DMS114 treated with DMSO at 0.1 percent for 48 hours (cell line): ENCODE data around the gene CACNA1G.
A peak's percentile ranks its signal among the peaks of the same experiment; 100 is the strongest.

Experiments used
- DNase-seq: peaks from one replicate; lab custom pipeline; 2025; ENCODE audit not compliant: unreplicated experiment; lab: John Stamatoyannopoulos, UW

CACNA1G gene

DNA sequence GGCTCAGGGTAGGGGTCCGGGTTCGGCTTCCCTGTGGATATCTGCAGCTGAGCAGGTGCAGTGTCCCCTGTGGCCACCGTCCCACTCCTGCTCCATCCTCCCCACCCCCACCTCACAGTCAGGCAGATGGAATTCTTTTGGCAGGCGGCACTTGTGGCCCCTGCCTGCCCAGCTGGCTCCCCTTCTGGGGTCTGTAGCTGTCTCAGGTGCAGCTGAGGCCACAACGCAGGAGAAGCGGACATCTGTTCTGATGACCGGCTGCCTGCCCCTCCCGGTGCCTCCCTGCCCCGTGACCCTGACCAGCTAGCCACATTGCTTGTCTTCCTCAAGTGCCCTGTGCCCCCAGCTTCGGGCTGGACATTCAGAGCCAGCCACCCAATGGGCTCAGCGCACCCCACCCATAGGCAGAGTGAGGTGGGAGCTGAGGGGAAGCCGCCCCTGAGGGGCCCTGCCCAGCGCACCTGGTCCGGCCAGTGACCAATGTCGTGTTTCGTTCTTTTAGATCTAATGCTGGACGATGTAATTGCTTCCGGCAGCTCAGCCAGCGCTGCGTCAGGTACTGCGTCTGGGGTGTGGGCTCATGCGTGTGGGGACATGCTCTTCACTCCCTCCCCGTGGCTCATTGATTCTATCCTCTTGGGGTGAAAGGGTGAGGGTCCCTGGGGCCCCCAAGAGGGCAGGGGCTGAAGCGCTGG is 49.0 kb downstream of the CACNA1G start:
- no peak for DNase-seq

DNA sequence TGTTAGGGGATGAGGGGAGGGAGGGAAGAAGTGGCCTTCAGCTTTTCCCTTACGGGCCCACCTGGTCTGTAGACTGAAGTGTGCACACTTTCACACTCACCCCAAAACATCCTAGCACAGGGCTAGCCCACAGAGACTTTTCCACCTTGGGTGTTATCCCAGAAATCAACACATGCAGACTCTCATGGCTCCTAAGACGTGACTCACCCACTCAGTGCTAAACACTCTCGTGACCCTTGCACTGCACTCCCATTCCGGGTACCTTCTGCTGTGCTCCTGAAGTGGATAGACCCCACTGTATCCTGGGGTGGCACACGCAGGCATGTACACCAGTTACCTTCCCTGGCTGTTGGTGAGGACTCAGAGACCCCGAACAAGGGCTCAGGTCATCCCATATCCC is 51.1 kb downstream of the CACNA1G start:
- no peak for DNase-seq

DNA sequence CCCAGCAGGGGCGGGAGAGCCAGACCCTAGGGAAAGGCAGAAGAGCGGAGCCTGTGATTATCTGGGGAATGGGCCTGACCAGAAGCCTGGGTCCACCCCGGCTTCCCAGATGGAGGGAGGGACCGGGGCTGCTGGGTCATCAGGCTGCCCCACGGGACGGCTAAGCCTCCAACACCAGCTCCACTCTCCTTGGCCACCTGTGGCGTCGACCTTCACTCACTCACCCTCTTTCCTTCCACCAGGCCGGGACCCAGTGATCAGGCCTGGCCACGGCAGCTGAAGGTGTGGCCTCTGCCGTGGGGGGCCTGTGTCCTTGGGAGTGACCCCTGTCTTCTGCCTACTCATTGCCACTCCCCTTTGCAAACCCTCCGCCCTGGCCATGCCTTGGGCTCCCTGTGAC is 51.8 kb downstream of the CACNA1G start:
- no peak for DNase-seq

DNA sequence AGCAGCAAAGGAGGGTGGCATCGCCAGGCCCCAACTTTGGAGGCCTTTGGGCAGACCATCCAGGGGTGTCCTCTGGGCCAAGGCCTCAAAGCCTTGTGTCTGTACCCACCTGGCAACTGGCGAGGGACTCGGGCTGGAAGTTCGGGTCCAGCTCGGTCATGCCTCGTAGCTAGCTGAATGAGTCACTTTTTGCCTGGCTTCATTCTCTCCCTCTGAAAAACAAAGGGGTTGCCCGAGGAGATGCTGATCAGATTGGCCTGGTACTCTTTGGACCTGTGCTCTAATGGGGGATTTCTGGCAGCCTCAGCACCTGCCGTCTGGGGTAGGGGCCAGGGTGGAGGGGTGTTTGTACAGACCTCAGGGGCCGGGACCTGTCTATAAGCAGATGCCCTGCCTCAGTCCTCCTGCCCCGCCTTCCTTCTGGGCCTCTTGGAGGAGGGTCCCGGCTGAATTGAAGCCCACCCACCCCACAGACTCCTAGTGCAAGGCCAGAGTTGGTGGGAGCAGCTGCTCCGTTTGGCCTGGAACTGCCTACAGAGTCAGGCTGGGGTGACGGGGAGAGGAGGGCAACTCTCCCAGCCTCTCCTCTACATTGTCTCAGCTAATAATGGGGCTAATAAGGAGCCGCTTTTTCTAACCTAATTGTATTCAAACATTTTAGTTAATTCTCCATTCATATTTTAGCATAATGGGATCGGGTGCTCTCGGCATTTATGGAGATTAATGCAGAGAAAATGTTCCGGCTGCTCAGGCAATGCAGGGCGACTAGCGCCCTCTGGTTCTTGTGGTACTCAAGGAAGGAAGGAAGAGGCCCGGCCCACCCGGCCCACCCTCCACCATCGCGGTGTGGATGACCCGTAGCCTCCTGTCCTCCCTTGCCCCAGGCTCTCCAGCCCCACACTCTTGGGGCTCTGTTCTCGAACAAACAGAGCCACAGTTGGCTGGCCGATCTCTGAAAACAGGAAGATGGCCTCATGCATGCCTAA is 52.8 kb downstream of the CACNA1G start:
- DNase-seq = no peak

DNA sequence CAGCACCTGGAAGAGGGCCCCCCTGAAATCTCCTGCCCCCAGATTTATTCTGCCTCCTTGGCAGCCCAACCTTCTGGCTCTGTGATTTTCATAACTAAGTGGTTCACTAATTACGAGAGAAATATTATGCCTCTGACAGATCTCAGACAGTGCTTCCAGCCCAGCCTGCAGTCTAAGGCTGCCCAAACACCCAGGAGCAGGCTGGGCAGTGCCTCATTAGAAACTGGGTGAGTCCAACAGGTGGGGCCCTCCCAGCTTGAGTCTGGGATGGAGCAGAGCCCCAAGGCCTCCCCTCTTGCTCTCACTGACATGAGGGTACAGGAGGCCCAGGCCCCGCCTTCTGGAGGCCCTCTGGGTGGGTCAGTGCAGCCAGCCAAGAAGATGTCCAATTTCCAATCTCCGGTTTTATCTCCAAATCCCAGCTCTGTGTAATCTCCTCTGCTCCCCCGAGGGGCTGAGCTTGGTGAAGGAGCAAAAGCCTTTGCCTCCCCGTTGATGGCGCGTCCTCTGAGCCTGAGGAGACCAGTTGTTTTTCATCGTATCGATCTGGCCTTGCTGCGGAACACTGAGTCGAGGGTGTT is 54.0 kb downstream of the CACNA1G start:
- no peak for DNase-seq

DNA sequence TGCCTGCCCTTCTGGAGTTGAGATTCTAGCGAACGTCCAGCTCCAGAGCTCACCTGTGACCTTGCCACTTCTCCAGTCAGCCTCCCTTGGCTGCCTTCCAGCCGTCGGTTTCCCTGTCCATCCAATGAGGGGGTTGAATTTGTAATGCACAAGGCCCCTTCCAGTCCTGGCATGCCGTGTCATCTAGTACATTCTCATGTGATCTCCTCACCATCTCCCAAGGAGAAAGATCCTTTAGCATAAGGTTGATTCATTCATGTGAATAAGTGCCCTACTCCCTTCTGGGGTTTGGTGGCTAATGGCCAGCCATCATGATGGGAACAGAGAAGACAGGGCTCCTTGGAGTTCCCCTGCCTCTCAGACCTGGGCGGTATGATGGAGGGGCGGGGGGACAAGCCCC is 55.3 kb downstream of the CACNA1G start:
- no peak for DNase-seq

DNA sequence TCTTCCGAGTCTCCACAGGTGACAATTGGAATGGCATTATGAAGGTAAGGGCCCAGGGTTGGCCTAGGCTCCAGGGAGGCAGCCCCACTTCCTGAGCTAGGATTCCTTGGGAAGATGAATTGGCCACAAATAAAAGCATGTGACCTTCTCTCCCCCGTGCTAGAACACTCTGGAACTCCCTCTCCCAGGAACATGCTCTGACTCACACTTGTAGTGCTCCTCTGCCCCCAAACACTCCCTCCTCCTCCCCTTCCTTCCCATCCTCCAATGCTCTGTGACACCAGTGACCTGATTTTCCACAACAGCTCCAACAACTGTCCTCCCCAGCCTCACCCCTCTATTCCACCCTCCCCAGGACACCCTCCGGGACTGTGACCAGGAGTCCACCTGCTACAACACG is 57.8 kb downstream of the CACNA1G start:
- DNase-seq = no peak

DNA sequence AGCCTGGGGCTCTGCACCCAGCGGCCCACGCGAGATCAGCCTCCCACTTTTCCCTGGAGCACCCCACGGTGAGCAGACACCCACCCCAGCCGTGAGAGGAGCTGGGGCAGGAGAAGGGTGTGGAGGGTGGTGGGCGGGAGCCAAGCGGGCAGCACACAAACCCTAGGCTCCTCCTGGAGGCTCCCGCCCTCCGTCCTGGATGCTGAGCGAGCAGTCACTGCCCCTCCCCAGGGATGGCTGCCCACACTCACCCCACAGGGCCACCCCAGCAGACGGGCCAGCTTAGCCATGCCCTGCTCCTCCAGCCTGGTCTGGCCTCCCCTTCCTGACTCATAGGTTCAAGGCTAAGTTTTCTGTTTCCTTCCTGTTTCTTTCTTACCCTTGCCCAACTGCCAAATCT is 58.4 kb downstream of the CACNA1G start:
- no peak for DNase-seq

DNA sequence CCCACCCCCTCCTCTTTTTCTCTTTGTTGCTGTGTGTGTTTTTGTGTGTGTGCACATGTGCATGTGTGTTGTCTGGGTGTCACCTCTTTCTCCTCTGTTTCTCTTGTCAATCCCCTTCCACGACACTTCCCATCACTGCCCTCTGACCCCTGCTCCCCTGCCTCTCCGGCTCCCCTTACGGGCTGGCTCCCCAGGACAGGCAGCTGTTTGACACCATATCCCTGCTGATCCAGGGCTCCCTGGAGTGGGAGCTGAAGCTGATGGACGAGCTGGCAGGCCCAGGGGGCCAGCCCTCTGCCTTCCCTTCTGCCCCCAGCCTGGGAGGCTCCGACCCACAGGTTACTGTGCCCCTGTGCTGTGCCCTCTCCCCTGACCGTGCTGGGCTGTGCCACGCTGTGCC is 59.0 kb downstream of the CACNA1G start:
- DNase-seq = no peak

DNA sequence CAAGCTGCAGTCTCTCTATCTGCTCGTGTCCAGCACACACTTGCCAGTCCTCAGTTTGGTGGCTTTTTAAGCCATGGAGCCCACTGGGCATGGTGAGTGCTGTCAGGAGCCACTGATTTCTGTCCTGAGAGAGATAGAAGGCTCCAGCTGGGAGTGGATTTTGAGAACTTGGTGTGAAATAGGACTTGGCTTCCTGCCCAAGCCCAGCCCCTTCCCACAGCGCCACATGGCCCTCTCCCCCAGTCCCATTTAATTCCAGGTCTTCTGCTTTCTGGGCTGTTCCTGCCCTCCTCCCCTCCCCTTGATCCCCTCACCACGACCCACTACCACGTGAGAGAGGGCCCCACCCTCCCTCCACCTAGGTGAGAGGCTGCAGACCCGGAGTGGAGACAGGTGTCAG is 59.7 kb downstream of the CACNA1G start:
- DNase-seq = no peak

DNA sequence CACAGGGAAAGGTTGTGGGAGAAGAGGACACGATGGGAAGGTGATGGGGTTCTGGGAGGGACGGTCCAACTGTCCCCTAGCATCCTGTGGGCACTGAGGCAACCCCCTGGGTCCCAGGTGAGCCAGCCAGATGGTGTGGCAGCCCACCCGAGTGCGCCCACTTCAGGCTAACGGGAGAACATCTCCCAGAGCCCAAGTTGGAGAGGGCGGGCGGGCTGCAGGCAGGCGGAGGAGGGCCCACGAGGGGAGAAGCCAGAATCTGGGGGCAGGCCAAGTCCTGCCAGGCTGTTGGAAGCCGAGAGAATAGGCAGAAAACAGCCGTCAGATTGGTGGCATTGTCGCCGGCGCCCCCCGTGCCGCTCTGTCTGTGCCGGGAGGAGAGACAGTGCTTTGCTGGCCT is 60.3 kb downstream of the CACNA1G start:
- DNase-seq = no peak

DNA sequence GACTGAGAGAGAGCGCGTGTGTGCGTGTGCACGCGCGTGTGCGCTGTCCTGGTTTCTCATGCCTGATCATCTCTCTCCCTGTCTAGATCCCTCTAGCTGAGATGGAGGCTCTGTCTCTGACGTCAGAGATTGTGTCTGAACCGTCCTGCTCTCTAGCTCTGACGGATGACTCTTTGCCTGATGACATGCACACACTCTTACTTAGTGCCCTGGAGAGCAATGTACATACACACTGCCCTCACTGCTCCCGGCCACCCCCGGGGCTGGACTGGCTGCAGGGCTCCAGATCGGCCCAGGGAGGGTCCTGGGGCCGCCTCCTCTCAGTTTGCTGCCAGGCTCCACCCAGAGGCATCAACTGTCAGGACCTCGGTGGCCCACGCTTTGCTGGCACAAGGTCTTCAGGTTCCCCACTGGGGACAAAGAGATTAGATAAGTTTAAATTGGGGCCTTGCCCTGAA is 61.1 kb downstream of the CACNA1G start:
- no peak for DNase-seq

DNA sequence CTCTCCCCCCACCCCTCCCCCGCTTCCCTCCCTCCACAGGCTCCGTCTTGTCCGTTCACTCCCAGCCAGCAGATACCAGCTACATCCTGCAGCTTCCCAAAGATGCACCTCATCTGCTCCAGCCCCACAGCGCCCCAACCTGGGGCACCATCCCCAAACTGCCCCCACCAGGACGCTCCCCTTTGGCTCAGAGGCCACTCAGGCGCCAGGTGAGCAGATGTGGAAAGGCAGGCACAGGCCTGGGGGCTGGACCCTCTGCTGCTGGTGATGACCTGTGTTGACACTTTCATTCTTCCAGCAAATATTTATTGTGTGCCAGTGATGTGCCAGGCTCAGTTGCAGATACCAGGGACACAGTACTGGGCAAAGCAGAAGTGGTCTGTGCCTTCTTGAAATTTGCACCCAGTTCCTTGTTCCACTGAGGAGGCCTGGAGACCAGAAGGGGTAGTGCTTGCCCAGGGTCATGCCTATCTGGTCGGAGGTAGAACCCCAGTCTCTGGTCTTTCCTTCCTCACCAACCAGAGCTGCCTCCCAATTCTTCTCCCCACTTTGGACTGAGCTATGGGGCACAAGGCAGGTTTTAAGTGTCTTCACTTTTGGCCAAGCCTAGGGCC is 63.9 kb downstream of the CACNA1G start:
- DNase-seq = no peak

DNA sequence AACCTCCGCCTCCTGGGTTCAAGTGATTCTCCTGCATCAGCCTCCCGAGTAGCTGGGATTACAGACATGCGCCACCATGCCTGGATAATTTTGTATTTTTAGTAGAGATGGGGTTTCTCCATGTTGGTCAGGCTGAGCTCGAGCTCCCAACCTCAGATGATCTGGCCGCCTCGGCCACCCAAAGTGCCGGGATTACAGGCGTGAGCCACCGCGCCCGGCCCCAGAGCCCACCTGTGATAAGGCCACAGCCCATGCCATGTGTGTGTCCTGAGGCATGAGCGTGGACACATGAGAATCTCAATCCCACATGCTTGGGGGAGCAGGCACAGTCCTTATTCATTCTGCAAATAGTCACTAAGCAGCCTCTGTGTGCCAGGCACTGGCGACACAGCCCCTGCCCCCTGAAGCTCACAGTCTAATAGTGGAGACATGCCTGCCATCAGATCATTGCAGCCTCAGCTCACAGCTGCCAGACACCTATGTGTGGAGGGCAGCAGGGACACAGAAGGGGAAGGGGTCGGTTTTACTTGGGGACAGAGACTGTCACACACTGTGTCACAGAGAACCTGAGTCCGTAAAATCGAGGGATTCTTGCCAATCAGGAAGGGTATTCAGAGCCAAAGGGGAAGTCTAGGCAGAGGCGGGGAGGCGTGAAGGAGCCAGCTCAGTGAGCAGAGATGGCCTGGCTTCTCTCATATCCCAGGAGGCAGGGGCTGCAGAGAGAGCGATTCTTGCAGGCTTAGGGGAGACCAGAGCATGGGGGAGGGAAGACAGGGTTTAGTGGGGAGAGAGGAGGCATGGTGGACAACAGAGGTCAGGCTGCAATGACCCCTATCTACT is 64.7 kb downstream of the CACNA1G start:
- no peak for DNase-seq

DNA sequence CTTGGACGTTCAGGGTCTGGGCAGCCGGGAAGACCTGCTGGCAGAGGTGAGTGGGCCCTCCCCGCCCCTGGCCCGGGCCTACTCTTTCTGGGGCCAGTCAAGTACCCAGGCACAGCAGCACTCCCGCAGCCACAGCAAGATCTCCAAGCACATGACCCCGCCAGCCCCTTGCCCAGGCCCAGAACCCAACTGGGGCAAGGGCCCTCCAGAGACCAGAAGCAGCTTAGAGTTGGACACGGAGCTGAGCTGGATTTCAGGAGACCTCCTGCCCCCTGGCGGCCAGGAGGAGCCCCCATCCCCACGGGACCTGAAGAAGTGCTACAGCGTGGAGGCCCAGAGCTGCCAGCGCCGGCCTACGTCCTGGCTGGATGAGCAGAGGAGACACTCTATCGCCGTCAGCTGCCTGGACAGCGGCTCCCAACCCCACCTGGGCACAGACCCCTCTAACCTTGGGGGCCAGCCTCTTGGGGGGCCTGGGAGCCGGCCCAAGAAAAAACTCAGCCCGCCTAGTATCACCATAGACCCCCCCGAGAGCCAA is 65.6 kb downstream of the CACNA1G start:
- peak; percentile 27 for DNase-seq

DNA sequence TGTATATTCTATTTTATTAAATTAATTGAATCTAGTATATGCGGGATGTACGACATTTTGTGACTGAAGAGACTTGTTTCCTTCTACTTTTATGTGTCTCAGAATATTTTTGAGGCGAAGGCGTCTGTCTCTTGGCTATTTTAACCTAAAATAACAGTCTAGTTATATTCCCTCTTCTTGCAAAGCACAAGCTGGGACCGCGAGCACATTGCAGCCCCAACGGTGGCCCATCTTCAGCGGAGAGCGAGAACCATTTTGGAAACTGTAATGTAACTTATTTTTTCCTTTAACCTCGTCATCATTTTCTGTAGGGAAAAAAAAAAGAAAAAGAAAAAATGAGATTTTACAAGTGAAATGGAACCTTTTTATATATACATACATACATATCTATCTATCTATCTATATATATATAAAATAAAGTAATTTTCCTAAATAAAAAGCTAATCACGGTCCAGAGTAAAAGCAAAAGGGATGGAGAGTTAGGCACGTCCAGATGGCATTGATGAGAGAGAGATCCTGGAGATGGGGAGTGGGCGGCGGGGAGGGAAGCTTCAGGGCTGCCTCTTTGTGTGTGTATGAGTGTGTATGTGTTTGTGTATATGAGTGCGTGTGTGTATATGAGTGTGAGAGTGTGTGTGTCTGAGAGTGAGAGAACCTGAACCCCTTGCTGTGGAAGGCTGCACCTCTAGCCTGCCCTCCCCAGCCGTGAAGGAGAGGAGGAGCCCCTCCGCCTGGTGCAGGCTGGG is 66.7 kb downstream of the CACNA1G start:
- DNase-seq = no peak

DNA sequence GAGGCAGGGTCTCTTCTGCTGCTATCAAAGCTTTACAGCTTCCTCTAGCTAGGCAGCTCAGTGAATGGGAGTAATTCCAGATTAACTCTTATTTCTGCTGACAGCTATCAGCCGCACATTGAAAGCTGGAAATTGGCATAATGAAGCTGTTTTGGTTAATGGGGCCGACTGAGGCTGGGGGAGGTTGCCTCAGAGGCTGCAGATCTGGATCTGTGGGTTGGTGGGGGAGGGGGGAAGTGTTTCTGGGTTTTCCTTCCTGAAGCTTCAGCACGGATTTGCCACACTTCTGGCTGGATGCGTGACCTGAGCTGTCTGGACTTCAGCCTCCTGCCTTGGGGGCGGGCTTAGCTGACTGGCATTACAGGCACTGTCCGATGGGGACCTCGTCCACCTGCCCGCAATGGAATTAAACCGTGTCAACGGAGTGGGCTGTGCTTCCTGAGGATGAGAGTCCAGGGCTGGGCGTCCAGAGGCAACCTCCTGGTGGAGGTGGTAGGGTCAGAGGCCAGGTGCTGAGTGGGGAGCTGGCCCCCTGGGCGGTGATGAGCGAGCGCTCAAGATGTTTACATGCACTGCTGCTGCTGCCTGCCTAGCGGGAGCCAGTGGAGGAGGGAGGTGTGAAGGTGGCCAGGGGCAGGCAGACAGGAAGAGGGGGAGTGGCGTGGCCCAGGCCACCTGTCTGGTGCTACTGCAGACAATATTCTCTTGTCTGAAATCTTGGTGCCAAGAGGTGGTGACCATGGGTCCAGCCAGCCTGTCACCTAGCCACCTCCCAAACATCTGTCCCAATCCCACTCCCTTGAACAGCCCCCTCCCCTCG is 67.5 kb downstream of the CACNA1G start:
- no peak for DNase-seq

DNA sequence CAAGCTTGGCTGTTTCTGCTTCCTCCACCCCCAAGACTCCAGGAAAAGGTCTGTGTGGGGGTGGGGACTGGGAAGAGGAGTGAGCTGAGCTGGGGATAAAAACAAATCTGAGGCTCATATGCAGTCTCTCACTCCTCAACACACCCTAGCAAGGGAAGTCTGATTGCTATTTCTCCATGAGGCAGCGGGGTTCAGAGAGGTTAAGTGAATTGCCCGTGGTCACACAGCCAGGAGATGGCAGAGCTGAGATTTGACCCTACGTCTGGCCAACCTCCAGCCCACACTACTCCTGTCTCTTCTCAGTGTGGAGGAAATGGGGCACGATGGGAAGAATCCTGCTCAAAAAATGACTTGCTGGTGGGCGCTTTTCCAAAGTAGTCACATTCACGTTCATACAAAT is 69.4 kb downstream of the CACNA1G start:
- no peak for DNase-seq
